Brain microvascular endothelial cell (primary cell): ENCODE measurements around the gene ZNF367.

Experiments
- DNase-seq: peaks from one replicate; pipeline ENCODE4 v3.0.0-alpha.2; 2020
- H3K27ac ChIP-seq: fragments of 250-450 bp; sonication (Bioruptor Pico); 2 replicates; pipeline ENCODE4 v1.5.1; 2020; ENCODE audit warnings: mild to moderate bottlenecking, moderate library complexity
- H3K27me3 ChIP-seq: fragments of 250-450 bp; sonication (Bioruptor Pico); replicated peaks from 2 replicates; pipeline ENCODE4 v1.5.1; 2020; ENCODE audit warnings: mild to moderate bottlenecking
- H3K36me3 ChIP-seq: fragments of 250-450 bp; sonication (Bioruptor Pico); replicated peaks from 2 replicates; pipeline ENCODE4 v1.5.1; 2020; ENCODE audit warnings: mild to moderate bottlenecking
- H3K4me3 ChIP-seq: 2 replicates; pipeline ENCODE4 v1.5.1; 2011; ENCODE audit warnings: low read depth, mild to moderate bottlenecking, control low read depth, low read length, moderate library complexity
- CTCF ChIP-seq: IDR thresholded peaks from 2 replicates; pipeline ENCODE4 v1.5.1; 2011; ENCODE audit warnings: low read depth, mild to moderate bottlenecking, moderate library complexity, low read length, control low read depth, inconsistent platforms; ENCODE audit errors: missing control alignments
- in situ Hi-C: cut with HindIII; loops from 2 replicates; pipeline ENCODE4 v1.10.0; 2017; ENCODE audit warnings: low sequenced_read_pairs, low pct_ligation_motif_present

The ZNF367 gene

DNA sequence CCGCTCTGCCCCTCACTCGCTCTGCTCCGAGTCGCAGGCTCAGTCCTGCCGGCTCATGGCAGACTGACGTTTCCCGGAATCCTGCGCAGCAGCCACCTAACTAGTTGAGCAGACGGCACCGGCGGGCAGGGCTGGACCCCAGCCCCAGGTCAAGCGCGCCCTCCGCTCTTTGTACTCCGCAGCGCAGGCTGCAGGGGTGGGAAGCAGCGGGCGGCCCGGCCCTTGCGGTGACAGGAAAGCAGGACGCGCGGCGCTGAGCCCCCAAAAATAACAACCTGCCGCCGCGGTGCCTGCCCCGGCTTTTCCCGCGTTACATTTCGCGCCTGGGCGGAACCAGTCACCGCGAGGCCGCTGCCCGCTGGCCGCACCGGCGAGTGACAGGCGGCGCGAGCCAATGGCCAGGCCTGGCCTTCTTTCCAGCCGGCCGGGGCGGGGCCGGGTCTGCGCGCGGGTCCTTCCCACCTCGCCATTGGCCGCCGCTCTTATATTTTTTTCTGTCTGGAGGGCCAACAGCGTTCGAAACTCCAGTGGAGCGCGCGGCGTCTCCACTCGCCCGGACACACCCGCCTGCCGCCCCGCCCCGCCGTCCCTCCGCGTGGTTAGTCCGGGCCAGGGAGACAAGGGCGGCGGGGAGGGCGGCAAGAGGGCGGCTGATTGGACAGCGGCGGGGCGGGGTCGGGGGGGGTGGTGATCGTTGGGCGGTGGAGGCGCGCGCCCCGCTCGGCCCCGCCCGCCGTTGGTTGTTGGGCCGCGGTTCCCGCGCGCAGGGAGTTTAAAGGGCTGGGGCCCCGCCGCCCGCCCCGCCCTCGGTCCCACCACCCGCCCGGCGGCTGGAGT, at the start of gene ZNF367:
TSS of gene ZNF367 (minus strand) at position 288 of the 837 bp plus-strand sequence. CDS start 338 bp downstream, outside the sequence.
- in situ Hi-C loops: no loop called here
- peak; percentile 96 for DNase-seq
- Histone ChIP-seq H3K27ac (peak within 1 kb of the TSS; percentile 72), H3K4me3 (peak within 1 kb of the TSS; percentile 93), H3K36me3 (no peaks in the 10 kb centered on the region), H3K27me3 (no peaks in the 10 kb centered on the region)
- TF ChIP-seq CTCF: no peak

GRCh38 chr9:96467784-96468183, 49.6 kb upstream of the ZNF367 start:
- no peak overlapping the region for H3K4me3 ChIP-seq
- TF ChIP-seq CTCF: no peak
- no peaks in the 10 kb centered on the region for H3K27me3 ChIP-seq
- in situ Hi-C loops: no loop called here
- DNase-seq: no peak
- no peak overlapping the region for H3K27ac ChIP-seq
- H3K36me3 ChIP-seq: peaks cover 16% of the 10 kb centered on the region

- in situ Hi-C loops: no loop called here
Observed at GRCh38 chr9:96464426-96464825, 46.3 kb upstream of the ZNF367 start.

GRCh38 chr9:96462541-96462940, 44.4 kb upstream of the ZNF367 start:
- no peak for DNase-seq
- TF ChIP-seq CTCF: no peak
- no peaks in the 10 kb centered on the region for H3K27me3 ChIP-seq
- no peaks in the 10 kb centered on the region for H3K36me3 ChIP-seq
- H3K4me3 ChIP-seq: no peak overlapping the region
- in situ Hi-C loops: no loop called here
- no peak overlapping the region for H3K27ac ChIP-seq

More at GRCh38 chr9:96464426-96464825, 46.3 kb upstream of the ZNF367 start:
- DNase-seq: no peak
- Histone ChIP-seq H3K4me3 (no peak overlapping the region), H3K27me3 (no peaks in the 10 kb centered on the region), H3K36me3 (peaks cover 2% of the 10 kb centered on the region), H3K27ac (no peak overlapping the region)
- no peak for TF ChIP-seq CTCF

DNA sequence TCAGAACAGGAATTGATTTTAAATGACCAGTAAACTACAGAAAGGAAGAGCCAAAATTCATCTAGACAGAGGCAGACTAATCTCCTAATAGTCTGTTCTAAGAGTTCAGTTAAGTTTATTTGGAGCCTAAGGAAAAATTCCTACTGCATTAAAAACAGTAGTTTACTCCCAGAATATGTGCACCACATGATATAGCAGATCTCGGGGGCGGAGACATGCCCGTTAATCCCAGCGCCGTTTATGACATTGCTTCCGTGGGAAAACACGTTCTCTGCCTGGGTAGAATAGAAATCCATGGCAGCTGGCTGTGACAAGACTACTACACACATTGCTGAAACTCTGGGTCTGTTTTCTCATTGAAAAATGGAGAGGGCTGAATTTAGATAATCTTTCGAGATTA, 43.2 kb upstream of the ZNF367 start:
- no peak for TF ChIP-seq CTCF
- Histone ChIP-seq H3K4me3 (no peak overlapping the region), H3K27me3 (no peaks in the 10 kb centered on the region), H3K27ac (no peak overlapping the region), H3K36me3 (no peaks in the 10 kb centered on the region)
- in situ Hi-C loops: no loop called here
- DNase-seq: no peak
